ENCODE results near the gene PSMD13.
"Not testable (repeated sequence)": the region's sequence is repeated elsewhere in the genome, so short reads cannot be mapped to it uniquely, and the experiment has no call there.

PSMD13 gene

GRCh38 chr11:236774-237767 is at the start of gene PSMD13:
PSMD13 (plus strand) TSS chr11:236976; CDS start chr11:237050, 74 bp downstream.
- peak; percentile 96 for ATAC-seq
- no peak for TF ChIP-seq CSDC2 (CRISPR knock-in tag; IDR thresholded peaks at IDR 0.05)
- no peak for TF ChIP-seq ZNF565 (CRISPR knock-in tag; conservative IDR thresholded peaks at IDR 0.05; ENCODE audit: low read depth)
- TF ChIP-seq ZNF70 (CRISPR knock-in tag; IDR thresholded peaks at IDR 0.05): no peak
- TF ChIP-seq, protein P1, sequence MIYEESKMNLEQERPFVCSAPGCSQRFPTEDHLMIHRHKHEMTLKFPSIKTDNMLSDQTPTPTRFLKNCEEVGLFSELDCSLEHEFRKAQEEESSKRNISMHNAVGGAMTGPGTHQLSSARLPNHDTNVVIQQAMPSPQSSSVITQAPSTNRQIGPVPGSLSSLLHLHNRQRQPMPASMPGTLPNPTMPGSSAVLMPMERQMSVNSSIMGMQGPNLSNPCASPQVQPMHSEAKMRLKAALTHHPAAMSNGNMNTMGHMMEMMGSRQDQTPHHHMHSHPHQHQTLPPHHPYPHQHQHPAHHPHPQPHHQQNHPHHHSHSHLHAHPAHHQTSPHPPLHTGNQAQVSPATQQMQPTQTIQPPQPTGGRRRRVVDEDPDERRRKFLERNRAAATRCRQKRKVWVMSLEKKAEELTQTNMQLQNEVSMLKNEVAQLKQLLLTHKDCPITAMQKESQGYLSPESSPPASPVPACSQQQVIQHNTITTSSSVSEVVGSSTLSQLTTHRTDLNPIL (CRISPR knock-in tag; IDR thresholded peaks at IDR 0.05; ENCODE audit: low read depth): no peak
- no peak for TF ChIP-seq GLIS3 (CRISPR knock-in tag; IDR thresholded peaks at IDR 0.05)
- TF ChIP-seq ZFP30 (CRISPR knock-in tag; IDR thresholded peaks at IDR 0.05): no peak
- TF ChIP-seq BACH2 (CRISPR knock-in tag; IDR thresholded peaks at IDR 0.05; ENCODE audit: borderline replicate concordance): no peak
- TF ChIP-seq SNAI2 (CRISPR knock-in tag; IDR thresholded peaks at IDR 0.05): no peak
- TF ChIP-seq ISL1 (CRISPR knock-in tag; IDR thresholded peaks at IDR 0.05): no peak
- TF ChIP-seq TOX (CRISPR knock-in tag; IDR thresholded peaks at IDR 0.05; ENCODE audit: borderline replicate concordance): no peak
- TF ChIP-seq TCF4 (CRISPR knock-in tag; IDR thresholded peaks at IDR 0.05; ENCODE audit: borderline replicate concordance): no peak
- TF ChIP-seq ARNTL (CRISPR knock-in tag; IDR thresholded peaks at IDR 0.05; ENCODE audit: borderline replicate concordance, low read depth): no peak
- TF ChIP-seq, protein P2, sequence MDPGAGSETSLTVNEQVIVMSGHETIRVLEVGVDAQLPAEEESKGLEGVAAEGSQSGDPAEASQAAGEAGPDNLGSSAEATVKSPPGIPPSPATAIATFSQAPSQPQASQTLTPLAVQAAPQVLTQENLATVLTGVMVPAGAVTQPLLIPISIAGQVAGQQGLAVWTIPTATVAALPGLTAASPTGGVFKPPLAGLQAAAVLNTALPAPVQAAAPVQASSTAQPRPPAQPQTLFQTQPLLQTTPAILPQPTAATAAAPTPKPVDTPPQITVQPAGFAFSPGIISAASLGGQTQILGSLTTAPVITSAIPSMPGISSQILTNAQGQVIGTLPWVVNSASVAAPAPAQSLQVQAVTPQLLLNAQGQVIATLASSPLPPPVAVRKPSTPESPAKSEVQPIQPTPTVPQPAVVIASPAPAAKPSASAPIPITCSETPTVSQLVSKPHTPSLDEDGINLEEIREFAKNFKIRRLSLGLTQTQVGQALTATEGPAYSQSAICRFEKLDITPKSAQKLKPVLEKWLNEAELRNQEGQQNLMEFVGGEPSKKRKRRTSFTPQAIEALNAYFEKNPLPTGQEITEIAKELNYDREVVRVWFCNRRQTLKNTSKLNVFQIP (CRISPR knock-in tag; IDR thresholded peaks at IDR 0.05; ENCODE audit: borderline replicate concordance, low read depth): no peak

DNA sequence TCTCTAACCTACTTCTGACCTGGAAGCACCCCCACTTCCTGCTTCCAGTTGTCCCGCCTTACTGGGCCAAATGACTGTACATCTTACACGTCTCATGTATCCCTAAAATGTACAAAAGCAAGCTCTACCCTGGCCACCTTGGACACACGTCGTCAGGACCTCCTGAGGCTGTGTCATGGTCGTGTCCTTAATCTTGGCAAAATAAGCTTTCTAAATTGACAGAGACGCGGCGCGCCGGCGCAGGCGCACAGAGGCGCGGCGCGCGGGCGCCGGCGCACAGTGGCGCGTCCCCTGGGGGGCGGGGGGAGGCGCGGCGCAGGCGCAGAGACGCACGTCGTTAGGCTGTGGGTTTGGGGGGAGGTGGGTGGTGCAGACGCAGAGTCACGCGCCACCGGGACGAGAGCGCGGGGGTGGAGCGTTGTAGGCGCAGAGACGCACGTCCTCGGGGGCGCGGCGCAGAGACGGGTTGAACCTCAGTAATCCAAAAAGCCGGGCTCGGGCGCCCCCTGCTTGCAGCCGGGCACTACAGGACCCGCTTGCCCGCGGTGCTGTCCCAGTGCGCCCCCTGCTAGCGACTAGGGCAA is 47.5 kb upstream of the PSMD13 start:
- not testable (repeated sequence) for ATAC-seq

GRCh38 chr11:189843-190311 is 46.9 kb upstream of the PSMD13 start:
- peak; percentile 39 for ATAC-seq

DNA sequence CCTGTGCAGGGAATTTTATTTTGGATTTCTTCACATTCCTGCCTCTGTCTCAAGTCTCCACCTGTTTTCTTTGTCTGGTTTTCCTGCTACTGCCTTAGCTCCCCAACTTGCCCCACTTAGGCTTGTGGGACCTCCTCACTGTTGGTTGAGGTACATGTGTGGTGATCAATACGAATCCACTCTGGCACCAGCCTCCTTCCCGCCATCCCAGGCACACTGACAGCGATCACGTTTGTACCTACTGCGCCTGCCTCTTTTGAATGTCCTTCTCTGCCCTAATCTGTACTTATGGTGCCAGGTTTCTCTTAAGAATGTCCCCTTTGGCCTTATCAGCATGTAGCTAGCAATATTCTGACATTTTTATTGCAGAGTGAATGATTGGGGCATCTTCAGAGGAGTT is 46.2 kb upstream of the PSMD13 start:
- not testable (repeated sequence) for ATAC-seq

GRCh38 chr11:191490-192478 is 45.0 kb upstream of the PSMD13 start:
- ATAC-seq: peak; percentile 93

DNA sequence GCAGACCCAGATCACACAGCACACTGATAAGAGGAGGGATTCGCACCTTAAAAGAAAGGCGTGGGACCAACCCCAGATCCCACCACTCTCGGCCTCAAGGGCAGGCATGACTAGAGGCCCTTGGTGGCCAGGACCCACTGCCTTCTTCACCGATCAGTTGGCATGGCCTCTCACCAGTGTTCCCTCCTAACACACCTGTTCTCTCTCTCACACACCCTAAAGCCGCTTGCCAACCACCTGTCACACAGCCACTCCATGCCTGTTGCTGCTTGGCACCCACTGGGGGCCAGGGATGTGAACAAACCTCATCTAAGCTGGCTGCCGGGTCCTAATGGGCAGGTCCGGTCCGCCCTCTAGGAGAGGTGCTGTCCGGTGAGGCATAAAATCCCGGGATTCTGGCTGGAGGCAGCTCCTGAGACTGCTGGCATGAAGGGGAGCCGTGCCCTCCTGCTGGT is 44.1 kb upstream of the PSMD13 start, which contains the start of gene SCGB1C1:
SCGB1C1 (plus strand) TSS at position 405 of the 455 bp plus-strand sequence; CDS start at position 427, 22 bp downstream.
- ATAC-seq: not testable (repeated sequence)

DNA sequence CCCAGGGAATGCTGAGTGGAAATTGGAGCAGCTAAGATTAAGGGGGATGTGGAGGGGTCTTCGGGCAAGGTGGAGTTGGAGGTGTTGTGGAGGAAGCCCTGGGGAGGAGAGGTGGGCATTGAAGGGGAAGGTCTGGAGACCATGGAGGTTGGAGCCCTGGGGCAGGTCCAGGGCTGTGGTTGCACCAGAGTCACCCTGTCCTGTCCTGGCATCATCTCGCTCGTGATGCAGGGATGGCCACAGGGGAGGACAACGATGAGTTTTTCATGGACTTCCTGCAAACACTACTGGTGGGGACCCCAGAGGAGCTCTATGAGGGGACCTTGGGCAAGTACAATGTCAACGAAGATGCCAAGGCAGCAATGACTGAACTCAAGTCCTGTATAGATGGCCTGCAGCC is 43.3 kb upstream of the PSMD13 start:
- not testable (repeated sequence) for ATAC-seq

Data from SK-N-SH treated with all-trans-retinoic acid at 6 μM for 48 hours (cell line).